Right lobe of liver (tissue), 6 donors: Measurements from ENCODE around the gene TMEM171. TPM values are rescaled to one million over a fixed set of nuclear protein-coding genes. Genes with fewer than 3 reads are reported as not detected.

Experiments used
- ATAC-seq, 4 donors: fragments of 200-7000 bp; cut with Tn5 transposase; one replicate each; pipeline ENCODE4 v1.9.1; 2020; ENCODE audit warnings: mild to moderate bottlenecking in 4 of 4, moderate library complexity in 4 of 4
- DNase-seq, 3 donors: peaks; one replicate each; pipeline ENCODE4 v3.0.0-alpha.2; 2020
- H3K27ac ChIP-seq, 3 donors: fragments of 200-600 bp; one replicate each; pipeline ENCODE4 v1.8.0; 2022
- H3K27me3 ChIP-seq, 2 donors: fragments of 200-600 bp; one replicate each; pipeline ENCODE4 v1.8.0; 2022
- H3K36me3 ChIP-seq, 4 donors: fragments of 200-600 bp; sonication (generic) in 1 of 4; one replicate each; pipeline versions ENCODE4 v1.5.1 to v1.8.0; 2017 to 2022; ENCODE audit warnings: control low read depth in 1 of 4
- H3K4me1 ChIP-seq, 4 donors: fragments of 200-600 bp; sonication (generic) in 1 of 4; one replicate each; pipeline versions ENCODE4 v1.5.1 to v1.8.0; 2017 to 2022; ENCODE audit warnings: control low read depth in 1 of 4
- H3K4me3 ChIP-seq, 3 donors: fragments of 200-600 bp; one replicate each; pipeline ENCODE4 v1.8.0; 2022
- H3K9me3 ChIP-seq, 4 donors: fragments of 200-600 bp; sonication (generic) in 1 of 4; one replicate each; pipeline versions ENCODE4 v1.5.1 to v1.8.0; 2017 to 2022; ENCODE audit warnings: control low read depth in 1 of 4
- POLR2A ChIP-seq: fragments of 450-650 bp; IDR thresholded peaks from one replicate; pipeline ENCODE4 v1.6.1; 2017; ENCODE audit warnings: antibody characterized with exemption, mild to moderate bottlenecking
- WGBS: methylation state at CpG from one replicate; pipeline ENCODE4 v1.1.6; 2018; ENCODE audit warnings: low coverage, low lambda C conversion rate; ENCODE audit not compliant: insufficient coverage; ENCODE audit errors: missing lambda C conversion rate; 5-methylcytosine and 5-hydroxymethylcytosine counted together
- intact Hi-C, 2 donors: fragments of 100-400 bp; cut with DNase I; formaldehyde crosslinking; loops; one replicate each; pipeline versions ENCODE4 v1.11.2 to v1.14.1; 2022
- long read RNA-seq: library from polyadenylated mRNA; unstranded; transcript quantifications from one replicate; pipeline ENCODE4 v2.0.0, GENCODE V29; 2019
- total RNA-seq, 6 experiments: library from RNA; depleted of rRNA in 2 of 6; stranded (reverse); fragments of >200 nt in 2 of 6; fragmentation: NEBNext Ultra II Directional in 3 of 6; extraction: Animal tissue kit (Norgen Biotek cat#: 25700) in 3 of 6; gene quantifications; one replicate each; pipeline versions ENCODE4 v1.1.0 to v1.2.4, GENCODE V29; 2016 to 2023
- TF ChIP-seq, protein P1 (sequence below), 4 donors: fragments of 200-600 bp in 3 of 4; fragments of 450-650 bp in 1 of 4; IDR thresholded peaks; one replicate each; pipeline versions ENCODE4 v1.5.1 to v1.8.0; 2016 to 2022; ENCODE audit warnings: antibody characterized with exemption in 4 of 4, mild to moderate bottlenecking in 2 of 4
- donor health status: DM: no; HTN: yes; CAD: no.
- donor health status: DM: no; HTN: no; CAD: no.
- donor health status: DM: no; HTN: no; CAD: no.
- donor health status: DM: no; HTN: yes; CAD: no.
- donor health status: DM: no; HTN: yes; CAD: no.

The TMEM171 gene, protein sequence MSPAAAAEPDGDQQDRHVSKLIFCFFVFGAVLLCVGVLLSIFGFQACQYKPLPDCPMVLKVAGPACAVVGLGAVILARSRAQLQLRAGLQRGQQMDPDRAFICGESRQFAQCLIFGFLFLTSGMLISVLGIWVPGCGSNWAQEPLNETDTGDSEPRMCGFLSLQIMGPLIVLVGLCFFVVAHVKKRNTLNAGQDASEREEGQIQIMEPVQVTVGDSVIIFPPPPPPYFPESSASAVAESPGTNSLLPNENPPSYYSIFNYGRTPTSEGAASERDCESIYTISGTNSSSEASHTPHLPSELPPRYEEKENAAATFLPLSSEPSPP
- 1 to 10 TPM in 4 of 6 experiments, under 1 TPM in 2; 0.57 to 3.2 (median 1.6) TPM for total RNA-seq
- long read RNA-seq: 0 reads

DNA sequence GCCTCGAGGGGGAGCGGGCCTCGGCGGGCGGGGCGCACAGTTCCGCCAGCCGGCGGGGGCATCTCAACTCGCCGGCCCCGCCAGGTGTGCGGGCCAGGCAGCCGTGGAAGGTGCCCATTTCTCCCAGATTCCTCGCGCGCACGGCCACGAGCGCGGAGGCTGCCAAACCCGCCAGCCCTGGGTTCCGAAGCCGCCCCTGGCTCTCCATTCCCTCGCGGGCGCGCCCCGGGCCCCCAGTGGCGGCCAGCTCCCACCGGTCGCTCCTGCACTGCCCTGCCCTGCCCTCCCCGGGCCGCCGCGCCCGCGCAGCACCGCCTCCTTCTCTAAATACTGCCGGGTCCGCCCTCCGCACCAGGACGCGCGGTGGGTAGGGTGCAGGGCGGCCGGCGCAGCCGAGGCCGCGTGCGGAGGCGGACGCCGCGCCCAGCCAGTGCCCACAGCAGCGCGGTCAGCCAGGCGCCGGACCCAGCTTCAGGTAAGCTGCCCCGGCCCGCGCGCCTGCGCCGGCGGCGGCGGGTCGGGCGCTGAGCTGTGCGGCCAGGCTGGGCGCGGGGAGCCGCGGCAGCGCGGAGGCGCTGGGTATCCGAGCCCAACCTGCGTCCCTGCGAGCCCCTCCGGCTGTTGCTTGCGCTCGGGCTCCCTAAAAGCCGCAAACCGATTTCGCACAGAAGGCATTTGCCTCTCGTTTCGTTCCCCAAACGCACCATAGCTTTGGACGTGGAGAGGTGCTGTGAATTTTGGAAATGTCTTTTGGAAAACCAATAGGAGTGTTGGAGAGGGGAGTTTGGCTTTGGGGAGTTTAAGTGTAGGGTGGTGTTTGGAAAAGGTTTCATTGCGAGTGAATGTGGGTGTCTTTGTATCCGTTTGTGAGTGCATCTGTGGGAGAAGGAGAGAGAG lies at the start of gene TMEM171:
Gene TMEM171 (plus strand): TSS at position 354 of the 897 bp plus-strand sequence. CDS start 2,799 bp downstream, outside the sequence.
- DNase-seq (peak; percentile 85 to 92 (median 91)), ATAC-seq (peak; percentile 74 to 90 (median 86))
- Histone ChIP-seq H3K9me3 (no peaks in the 10 kb centered on the region), H3K27me3 (no peaks in the 10 kb centered on the region), H3K36me3 (no peaks in the 10 kb centered on the region), H3K4me3 (peak within 1 kb of the TSS; percentile 51 to 63 (median 60)), H3K27ac (peak within 1 kb of the TSS; percentile 79 to 99 (median 98)), H3K4me1 (peaks cover 0 to 10% (median 5%) of the 10 kb centered on the region in 4 donors)
- WGBS: 1% methylated on average over 36 of the region's 94 CpGs
- intact Hi-C loops: no loop called here
- TF ChIP-seq, protein P1, sequence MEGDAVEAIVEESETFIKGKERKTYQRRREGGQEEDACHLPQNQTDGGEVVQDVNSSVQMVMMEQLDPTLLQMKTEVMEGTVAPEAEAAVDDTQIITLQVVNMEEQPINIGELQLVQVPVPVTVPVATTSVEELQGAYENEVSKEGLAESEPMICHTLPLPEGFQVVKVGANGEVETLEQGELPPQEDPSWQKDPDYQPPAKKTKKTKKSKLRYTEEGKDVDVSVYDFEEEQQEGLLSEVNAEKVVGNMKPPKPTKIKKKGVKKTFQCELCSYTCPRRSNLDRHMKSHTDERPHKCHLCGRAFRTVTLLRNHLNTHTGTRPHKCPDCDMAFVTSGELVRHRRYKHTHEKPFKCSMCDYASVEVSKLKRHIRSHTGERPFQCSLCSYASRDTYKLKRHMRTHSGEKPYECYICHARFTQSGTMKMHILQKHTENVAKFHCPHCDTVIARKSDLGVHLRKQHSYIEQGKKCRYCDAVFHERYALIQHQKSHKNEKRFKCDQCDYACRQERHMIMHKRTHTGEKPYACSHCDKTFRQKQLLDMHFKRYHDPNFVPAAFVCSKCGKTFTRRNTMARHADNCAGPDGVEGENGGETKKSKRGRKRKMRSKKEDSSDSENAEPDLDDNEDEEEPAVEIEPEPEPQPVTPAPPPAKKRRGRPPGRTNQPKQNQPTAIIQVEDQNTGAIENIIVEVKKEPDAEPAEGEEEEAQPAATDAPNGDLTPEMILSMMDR (IDR thresholded peaks at IDR 0.05): no peak
- peak; percentile 95 for TF ChIP-seq POLR2A

DNA sequence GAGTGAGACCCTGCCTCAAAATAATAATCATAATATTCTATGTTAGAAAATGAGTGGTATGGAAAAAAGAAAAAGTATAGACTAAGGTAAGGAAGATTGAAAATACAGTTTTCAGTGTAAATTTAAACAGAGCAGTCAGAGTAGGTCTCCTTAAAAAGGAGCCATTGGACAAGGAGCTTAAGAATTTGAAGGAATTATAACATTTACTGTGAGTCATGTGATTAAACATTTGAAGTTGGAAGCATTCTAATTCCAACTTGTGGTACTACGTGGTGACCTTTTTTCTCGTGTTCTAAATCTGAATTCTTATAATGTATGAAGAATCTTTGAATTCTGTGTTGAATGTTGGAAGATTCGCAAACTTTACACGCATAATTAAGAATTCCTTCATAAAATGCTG lies 39.3 kb upstream of the TMEM171 start:
- TF ChIP-seq, protein P1 (IDR thresholded peaks at IDR 0.05): no peak
- TF ChIP-seq POLR2A: no peak
- Histone ChIP-seq H3K4me1 (no peaks in the 10 kb centered on the region), H3K27me3 (no peaks in the 10 kb centered on the region), H3K9me3 (no peaks in the 10 kb centered on the region), H3K36me3 (peaks cover 0 to 44% (median 2%) of the 10 kb centered on the region in 4 donors), H3K27ac (no peak overlapping the region), H3K4me3 (no peak overlapping the region)
- no peak for DNase-seq
- intact Hi-C loops: loop anchor here in 1 of 2 donors (10.0 kb wide), 1 partner anchor 124 kb away; no protein-coding TSS in a partner anchor
- no peak for ATAC-seq
- 90% methylated on average over 4 of the region's 4 CpGs for WGBS

DNA sequence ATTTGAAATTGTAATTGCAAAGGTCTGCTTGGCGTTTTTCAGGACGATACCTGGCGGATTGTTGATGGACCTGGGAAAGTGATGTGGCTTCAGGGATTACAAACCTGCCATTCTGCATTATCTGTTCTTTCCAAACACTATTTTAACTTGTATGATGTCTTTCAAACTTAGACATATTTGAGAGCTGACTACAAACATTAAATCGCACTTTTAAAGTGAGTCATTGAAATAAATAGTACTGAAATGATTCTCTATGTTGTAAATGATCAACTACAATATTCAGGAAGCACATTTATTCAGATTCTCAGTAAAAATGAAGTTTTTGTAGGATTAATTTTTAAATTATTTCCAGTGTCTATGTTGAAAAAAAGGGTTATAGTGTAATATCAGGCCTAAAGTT lies 32.3 kb upstream of the TMEM171 start:
- no peak for TF ChIP-seq POLR2A
- TF ChIP-seq, protein P1 (IDR thresholded peaks at IDR 0.05): no peak
- Histone ChIP-seq H3K27ac (no peak overlapping the region), H3K4me3 (no peak overlapping the region), H3K9me3 (no peaks in the 10 kb centered on the region), H3K27me3 (no peaks in the 10 kb centered on the region), H3K36me3 (peaks cover 0 to 17% (median 4%) of the 10 kb centered on the region in 4 donors), H3K4me1 (no peaks in the 10 kb centered on the region)
- no peak for ATAC-seq
- DNase-seq: no peak
- WGBS: 75% methylated on average over 4 of the region's 4 CpGs
- intact Hi-C loops: loop anchor here in 1 of 2 donors (10.0 kb wide), 1 partner anchor 117 kb away; no protein-coding TSS in a partner anchor

DNA sequence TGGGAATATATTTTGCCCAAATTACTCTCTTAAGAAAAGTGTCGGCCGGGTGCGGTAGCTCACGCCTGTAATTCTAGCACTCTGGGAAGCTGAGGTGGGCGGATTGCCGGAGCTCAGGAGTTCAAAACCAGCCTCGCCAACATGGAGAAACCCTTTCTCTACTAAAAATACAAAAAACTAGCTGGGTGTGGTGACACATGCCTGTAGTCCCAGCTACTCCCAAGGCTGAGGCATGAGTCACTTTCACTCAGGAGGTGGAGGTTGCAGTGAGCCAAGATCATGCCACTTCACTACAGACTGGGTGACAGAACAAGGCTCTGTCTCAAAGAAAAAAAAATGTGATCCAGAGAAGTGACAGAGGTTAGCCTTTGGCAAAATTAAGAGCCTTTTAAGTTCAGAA lies 26.4 kb upstream of the TMEM171 start:
- ATAC-seq (peak in 1 of 4 donors; percentile 38), DNase-seq (no peak)
- Histone ChIP-seq H3K4me3 (no peak overlapping the region), H3K4me1 (no peaks in the 10 kb centered on the region), H3K9me3 (peaks cover 0 to 6% (median 0%) of the 10 kb centered on the region in 4 donors), H3K36me3 (no peaks in the 10 kb centered on the region), H3K27ac (no peak overlapping the region), H3K27me3 (no peaks in the 10 kb centered on the region)
- 98% methylated on average over 7 of the region's 7 CpGs for WGBS
- no peak for TF ChIP-seq POLR2A
- TF ChIP-seq, protein P1 (IDR thresholded peaks at IDR 0.05): no peak
- intact Hi-C loops: no loop called here
